ENCODE data around the gene OTOGL.

The OTOGL gene

GRCh38 chr12:80313209-80313608, 213.9 kb downstream of the OTOGL start:
- no peaks in the 10 kb centered on the region for H3F3A ChIP-seq (ENCODE audit: insufficient read depth, low read length)
- no peak overlapping the region for H2AFZ ChIP-seq (ENCODE audit: low read length)
- no peak overlapping the region for H3K4me3 ChIP-seq (ENCODE audit: low read depth, low read length, poor library complexity, severe bottlenecking)
- H3K9me3 ChIP-seq (ENCODE audit: low read length), result no peaks in the 10 kb centered on the region
- H3K27me3 ChIP-seq (ENCODE audit: insufficient read depth, low read length), result no peaks in the 10 kb centered on the region
- no peaks in the 10 kb centered on the region for H3K4me1 ChIP-seq (ENCODE audit: insufficient read depth, low read length, severe bottlenecking)
- no peak overlapping the region for H3K4me2 ChIP-seq (ENCODE audit: low read length)
- TF ChIP-seq EZH2 (IDR thresholded peaks at IDR 0.05; ENCODE audit: borderline replicate concordance, low read length) (no peak), CTCF (IDR thresholded peaks at IDR 0.05; ENCODE audit: low read length) (no peak)
- H3K9ac ChIP-seq (ENCODE audit: low read length), result no peak overlapping the region
- H3K36me3 ChIP-seq (ENCODE audit: insufficient read depth, low read length), result no peaks in the 10 kb centered on the region
- no peaks in the 10 kb centered on the region for H3K79me2 ChIP-seq (ENCODE audit: insufficient read depth, low read length)
- no peak overlapping the region for H3K27ac ChIP-seq (ENCODE audit: low read depth, low read length, poor library complexity, severe bottlenecking)
- no peaks in the 10 kb centered on the region for H3K9me2 ChIP-seq (ENCODE audit: low read depth, low read length)
- no peaks in the 10 kb centered on the region for H4K20me1 ChIP-seq (ENCODE audit: insufficient read depth, low read length)

DNA sequence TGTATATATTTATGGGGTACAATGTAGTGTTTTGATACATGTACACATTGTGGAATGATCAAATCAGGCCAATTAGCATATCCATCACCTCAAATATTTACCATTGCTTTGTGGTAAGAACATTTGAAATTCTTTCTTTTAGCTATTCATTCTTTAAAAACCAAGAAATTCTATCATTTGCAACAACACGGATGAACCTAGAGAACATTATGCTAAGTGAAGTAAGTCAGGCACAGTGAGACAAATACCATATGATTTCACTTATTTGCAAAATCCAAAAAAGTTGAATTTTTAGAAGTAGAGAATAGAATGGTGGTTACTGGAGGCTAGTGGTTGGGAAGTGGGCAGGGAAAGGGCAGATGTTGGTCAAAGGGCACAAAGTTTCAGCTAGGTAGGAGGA, 215.4 kb downstream of the OTOGL start:
- Histone ChIP-seq H3K9me2 (ENCODE audit: low read depth, low read length) (no peaks in the 10 kb centered on the region), H3K4me3 (ENCODE audit: low read depth, low read length, poor library complexity, severe bottlenecking) (no peak overlapping the region), H3K9ac (ENCODE audit: low read length) (no peak overlapping the region), H3K9me3 (ENCODE audit: low read length) (no peaks in the 10 kb centered on the region), H4K20me1 (ENCODE audit: insufficient read depth, low read length) (no peaks in the 10 kb centered on the region), H3K27ac (ENCODE audit: low read depth, low read length, poor library complexity, severe bottlenecking) (no peak overlapping the region), H3K79me2 (ENCODE audit: insufficient read depth, low read length) (no peaks in the 10 kb centered on the region), H3K36me3 (ENCODE audit: insufficient read depth, low read length) (no peaks in the 10 kb centered on the region), H3K4me2 (ENCODE audit: low read length) (no peak overlapping the region), H3K27me3 (ENCODE audit: insufficient read depth, low read length) (no peaks in the 10 kb centered on the region), H3F3A (ENCODE audit: insufficient read depth, low read length) (no peaks in the 10 kb centered on the region), H3K4me1 (ENCODE audit: insufficient read depth, low read length, severe bottlenecking) (no peaks in the 10 kb centered on the region), H2AFZ (ENCODE audit: low read length) (no peak overlapping the region)
- TF ChIP-seq CTCF (IDR thresholded peaks at IDR 0.05; ENCODE audit: low read length) (no peak), EZH2 (IDR thresholded peaks at IDR 0.05; ENCODE audit: borderline replicate concordance, low read length) (no peak)

DNA sequence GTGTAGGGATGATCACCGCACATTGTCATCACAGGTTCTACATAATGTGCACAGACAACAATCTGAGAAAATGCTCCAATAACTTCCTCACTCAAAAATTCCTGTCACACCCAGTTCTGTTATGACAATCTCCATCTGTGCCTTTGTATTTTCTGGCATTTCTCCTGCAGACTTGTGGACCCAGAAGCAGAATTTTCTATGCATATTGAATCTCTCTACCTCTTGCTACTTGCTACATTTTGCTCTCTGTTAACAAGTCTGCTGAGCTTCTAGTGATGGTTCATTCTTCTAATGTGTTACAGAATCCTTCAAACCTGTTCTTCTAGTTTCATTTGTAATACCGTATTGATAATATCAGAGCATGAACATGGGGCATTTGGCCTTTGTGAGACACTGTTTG, 216.9 kb downstream of the OTOGL start:
- Histone ChIP-seq H3K9me2 (ENCODE audit: low read depth, low read length) (no peaks in the 10 kb centered on the region), H3K9ac (ENCODE audit: low read length) (no peak overlapping the region), H3K27ac (ENCODE audit: low read depth, low read length, poor library complexity, severe bottlenecking) (no peak overlapping the region), H3K4me2 (ENCODE audit: low read length) (no peak overlapping the region), H3K9me3 (ENCODE audit: low read length) (no peaks in the 10 kb centered on the region), H4K20me1 (ENCODE audit: insufficient read depth, low read length) (no peaks in the 10 kb centered on the region), H3K4me1 (ENCODE audit: insufficient read depth, low read length, severe bottlenecking) (no peaks in the 10 kb centered on the region), H3K79me2 (ENCODE audit: insufficient read depth, low read length) (no peaks in the 10 kb centered on the region), H3K4me3 (ENCODE audit: low read depth, low read length, poor library complexity, severe bottlenecking) (no peak overlapping the region), H3F3A (ENCODE audit: insufficient read depth, low read length) (no peaks in the 10 kb centered on the region), H3K27me3 (ENCODE audit: insufficient read depth, low read length) (no peaks in the 10 kb centered on the region), H3K36me3 (ENCODE audit: insufficient read depth, low read length) (no peaks in the 10 kb centered on the region), H2AFZ (ENCODE audit: low read length) (no peak overlapping the region)
- TF ChIP-seq CTCF (IDR thresholded peaks at IDR 0.05; ENCODE audit: low read length) (no peak), EZH2 (IDR thresholded peaks at IDR 0.05; ENCODE audit: borderline replicate concordance, low read length) (no peak)
